ENCODE data around the gene CCDC80.

DNA sequence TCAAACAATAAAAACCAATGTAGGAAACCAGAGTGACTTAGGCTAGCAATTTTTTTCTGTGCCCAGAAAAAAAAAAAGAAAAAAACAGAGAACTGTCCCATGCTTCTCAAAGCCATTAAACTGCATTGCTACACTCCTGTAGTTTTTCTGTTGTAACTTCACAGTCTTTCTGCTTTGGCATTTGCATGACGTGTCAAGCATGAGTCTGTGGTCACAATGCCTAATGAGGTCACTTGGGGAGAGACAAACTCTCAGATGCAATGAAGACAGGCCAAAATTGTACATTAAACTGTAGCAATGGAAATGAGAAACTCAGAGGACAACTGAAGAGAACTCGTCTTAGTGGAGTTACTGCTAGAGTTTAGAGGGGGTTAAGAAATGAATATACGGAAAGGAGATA is 30.8 kb downstream of the CCDC80 start:
- TF ChIP-seq, protein P1, sequence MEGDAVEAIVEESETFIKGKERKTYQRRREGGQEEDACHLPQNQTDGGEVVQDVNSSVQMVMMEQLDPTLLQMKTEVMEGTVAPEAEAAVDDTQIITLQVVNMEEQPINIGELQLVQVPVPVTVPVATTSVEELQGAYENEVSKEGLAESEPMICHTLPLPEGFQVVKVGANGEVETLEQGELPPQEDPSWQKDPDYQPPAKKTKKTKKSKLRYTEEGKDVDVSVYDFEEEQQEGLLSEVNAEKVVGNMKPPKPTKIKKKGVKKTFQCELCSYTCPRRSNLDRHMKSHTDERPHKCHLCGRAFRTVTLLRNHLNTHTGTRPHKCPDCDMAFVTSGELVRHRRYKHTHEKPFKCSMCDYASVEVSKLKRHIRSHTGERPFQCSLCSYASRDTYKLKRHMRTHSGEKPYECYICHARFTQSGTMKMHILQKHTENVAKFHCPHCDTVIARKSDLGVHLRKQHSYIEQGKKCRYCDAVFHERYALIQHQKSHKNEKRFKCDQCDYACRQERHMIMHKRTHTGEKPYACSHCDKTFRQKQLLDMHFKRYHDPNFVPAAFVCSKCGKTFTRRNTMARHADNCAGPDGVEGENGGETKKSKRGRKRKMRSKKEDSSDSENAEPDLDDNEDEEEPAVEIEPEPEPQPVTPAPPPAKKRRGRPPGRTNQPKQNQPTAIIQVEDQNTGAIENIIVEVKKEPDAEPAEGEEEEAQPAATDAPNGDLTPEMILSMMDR (IDR thresholded peaks at IDR 0.05; ENCODE audit: low read length) = no peak
- no peak for TF ChIP-seq EZH2 (IDR thresholded peaks at IDR 0.05; ENCODE audit: borderline replicate concordance, low read length)

Data from OCI-LY1 (cell line).